ENCODE results near the gene AKNAD1. TPM values are rescaled to one million over a fixed set of nuclear protein-coding genes. Genes with fewer than 3 reads are reported as not detected.

Gene AKNAD1
- total and polyA plus RNA-seq, 2 of the 4 experiments (the other 2 are of a cell fraction): 0.07 to 0.18 TPM

- no CpG with 5 or more reads among the region's 5 CpGs for WGBS, 2 experiments (ENCODE audit: extremely low coverage in 2 of 2, insufficient read length in 1 of 2)
- no peak for ATAC-seq (ENCODE audit: low read depth)
- CTCF ChIA-PET: no interaction called here
Measured at GRCh38 chr1:108871050-108871724, 14.3 kb upstream of the AKNAD1 start.

More at GRCh38 chr1:108871050-108871724, 14.3 kb upstream of the AKNAD1 start:
- no TSS peak for BruUV-seq (replicated peaks)
- dilution Hi-C loops (cut with HindIII; ENCODE audit: low sequenced_read_pairs, unreplicated experiment) (no loop called here), in situ Hi-C loops (cut with MboI; ENCODE audit: low sequenced_read_pairs) (no loop called here), intact Hi-C loops (cut with micrococcal nuclease) (no loop called here)
- Histone ChIP-seq H4K8ac (ENCODE audit: low read depth in 2 of 2, low read length in 2 of 2) (no peak overlapping the region), H3K79me1 (ENCODE audit: low read depth in 1 of 2, low read length in 2 of 2) (no peaks in the 10 kb centered on the region), H3K9ac (ENCODE audit: low read depth, low read length) (no peak overlapping the region), H2BK20ac (ENCODE audit: low read depth, low read length) (no peak overlapping the region), H3K9me1 (ENCODE audit: insufficient read depth, low read length) (no peaks in the 10 kb centered on the region), H3K36me3 (ENCODE audit: control insufficient read depth, insufficient read depth, low read length) (no peaks in the 10 kb centered on the region), H2BK120ac (ENCODE audit: low read depth, low read length) (no peak overlapping the region), H4K5ac (ENCODE audit: low read depth, low read length) (no peak overlapping the region), H3K27me3 (ENCODE audit: control insufficient read depth, insufficient read depth, low read length) (peaks cover 6% of the 10 kb centered on the region), H3K4me2 (ENCODE audit: low read depth, low read length) (no peak overlapping the region), H2BK5ac (ENCODE audit: low read depth, low read length, poor library complexity, severe bottlenecking) (no peak overlapping the region), H4K20me1 (ENCODE audit: insufficient read depth, low read length) (no peaks in the 10 kb centered on the region), H3K4me3 (ENCODE audit: insufficient read depth, low read depth, low read length) (no peak overlapping the region), H2AFZ (replicated peaks; ENCODE audit: low read length, poor library complexity) (no peak overlapping the region), H3K56ac (ENCODE audit: extremely low read depth, insufficient read depth, low read length) (no peak overlapping the region), H3K14ac (replicated peaks; ENCODE audit: low read depth, low read length) (no peak overlapping the region), H3K27ac (ENCODE audit: insufficient read depth, low read length) (no peak overlapping the region), H3K18ac (ENCODE audit: low read depth, low read length) (no peak overlapping the region), H3K23ac (ENCODE audit: low read depth, low read length) (no peak overlapping the region), H3K9me3 (ENCODE audit: control insufficient read depth, insufficient read depth, low read length) (no peaks in the 10 kb centered on the region), H3K4me1 (ENCODE audit: control insufficient read depth, insufficient read depth, low read length) (no peaks in the 10 kb centered on the region), H2BK15ac (ENCODE audit: low read depth, low read length) (no peak overlapping the region), H2AK9ac (replicated peaks; ENCODE audit: low read depth, low read length, poor library complexity) (no peak overlapping the region), H2AK5ac (ENCODE audit: low read depth, low read length) (no peak overlapping the region), H3K4ac (ENCODE audit: low read depth, low read length) (no peak overlapping the region), H4K91ac (ENCODE audit: insufficient read depth, low read depth, low read length) (no peak overlapping the region)
- TF ChIP-seq BHLHE40 (IDR thresholded peaks at IDR 0.05; ENCODE audit: low read depth, low read length) (no peak), USF2 (IDR thresholded peaks at IDR 0.05; ENCODE audit: low read depth, low read length) (no peak), POLR2A (IDR thresholded peaks at IDR 0.05; ENCODE audit: low read depth, low read length) (no peak), CEBPB (IDR thresholded peaks at IDR 0.05; ENCODE audit: low read depth, low read length) (no peak), RCOR1 (IDR thresholded peaks at IDR 0.05; ENCODE audit: insufficient replicate concordance, low read length) (no peak), NFE2L2 (IDR thresholded peaks at IDR 0.05; ENCODE audit: low read depth, low read length) (no peak), MXI1 (IDR thresholded peaks at IDR 0.05; ENCODE audit: borderline replicate concordance, low read depth, low read length) (no peak)
- POLR2A ChIA-PET (ENCODE audit: unreplicated experiment): no interaction called here
- DNase-seq: no peak

Measured in IMR-90 (cell line).